SU-DHL-6 (cell line): Measurements from ENCODE around the gene SRGAP1.

Source experiments
- H2AFZ ChIP-seq: fragments of 200-600 bp; sonication (generic); 2 replicates; pipeline ENCODE4 v1.6.1; 2014; ENCODE audit warnings: low read depth, mild to moderate bottlenecking, moderate library complexity, mixed read lengths, antibody characterized with exemption, low read length; ENCODE audit not compliant: severe bottlenecking
- H3F3A ChIP-seq: fragments of 200-600 bp; shearing (Covaris generic); 2 replicates; pipeline ENCODE4 v1.6.0; 2016; ENCODE audit warnings: antibody characterized with exemption, mild to moderate bottlenecking; ENCODE audit not compliant: insufficient read depth
- H3K27ac ChIP-seq: fragments of 200-600 bp; sonication (generic); 2 replicates; pipeline ENCODE4 v1.5.1; 2016; ENCODE audit warnings: low read depth, mild to moderate bottlenecking, low read length, moderate library complexity, mixed read lengths
- H3K27me3 ChIP-seq: fragments of 200-600 bp; sonication (generic), shearing (Covaris generic); 2 replicates; pipeline ENCODE4 v1.6.0; 2014; ENCODE audit warnings: mild to moderate bottlenecking, low read length
- H3K36me3 ChIP-seq: fragments of 200-600 bp; sonication (generic); 2 replicates; pipeline ENCODE4 v1.6.1; 2014; ENCODE audit warnings: mild to moderate bottlenecking, low read length, mixed read lengths
- H3K4me2 ChIP-seq: fragments of 300-600, 200-600 bp; shearing (Covaris generic), sonication (generic); 2 replicates; pipeline ENCODE4 v1.6.0; 2014; ENCODE audit warnings: low read length, low read depth, mild to moderate bottlenecking; ENCODE audit not compliant: poor library complexity, severe bottlenecking
- H3K4me3 ChIP-seq: fragments of 200-600 bp; sonication (generic); 2 replicates; pipeline ENCODE4 v1.5.1; 2014; ENCODE audit warnings: antibody characterized with exemption, low read length, mild to moderate bottlenecking, mixed read lengths; ENCODE audit not compliant: insufficient read depth, poor library complexity, severe bottlenecking
- H3K79me2 ChIP-seq: fragments of 200-600 bp; sonication (generic); 2 replicates; pipeline ENCODE4 v1.6.1; 2014; ENCODE audit warnings: mild to moderate bottlenecking, low read length, moderate library complexity; ENCODE audit not compliant: insufficient read depth
- H3K9ac ChIP-seq: fragments of 200-600 bp; sonication (generic); 2 replicates; pipeline ENCODE4 v1.7.0; 2014; ENCODE audit warnings: mild to moderate bottlenecking, low read length
- H3K9me2 ChIP-seq: fragments of 200-600 bp; sonication (generic); replicated peaks from 2 replicates; pipeline ENCODE4 v1.6.1; 2014; ENCODE audit warnings: low read length; ENCODE audit not compliant: insufficient read depth
- H3K9me3 ChIP-seq: fragments of 200-600 bp; sonication (generic); 2 replicates; pipeline ENCODE4 v1.6.1; 2014; ENCODE audit warnings: low read length, mixed read lengths; ENCODE audit not compliant: insufficient read depth
- H4K20me1 ChIP-seq: fragments of 200-600 bp; sonication (generic); 2 replicates; pipeline ENCODE4 v1.6.1; 2014; ENCODE audit warnings: low read depth, mild to moderate bottlenecking, antibody characterized with exemption, low read length, moderate library complexity, mixed read lengths
- EZH2phosphoT487 ChIP-seq: fragments of 200-600 bp; sonication (generic), shearing (Covaris generic); conservative IDR thresholded peaks from 2 replicates; pipeline ENCODE4 v1.6.1; 2018; ENCODE audit warnings: mild to moderate bottlenecking, antibody characterized with exemption, low read length, moderate library complexity, mixed read lengths
- TF ChIP-seq, protein P1 (sequence below): fragments of 200-600 bp; sonication (generic); IDR thresholded peaks from one replicate; pipeline ENCODE4 v1.5.1; 2017; ENCODE audit warnings: antibody characterized with exemption, mild to moderate bottlenecking, low read length, moderate library complexity; ENCODE audit not compliant: insufficient read depth, poor library complexity, severe bottlenecking

Gene SRGAP1

DNA sequence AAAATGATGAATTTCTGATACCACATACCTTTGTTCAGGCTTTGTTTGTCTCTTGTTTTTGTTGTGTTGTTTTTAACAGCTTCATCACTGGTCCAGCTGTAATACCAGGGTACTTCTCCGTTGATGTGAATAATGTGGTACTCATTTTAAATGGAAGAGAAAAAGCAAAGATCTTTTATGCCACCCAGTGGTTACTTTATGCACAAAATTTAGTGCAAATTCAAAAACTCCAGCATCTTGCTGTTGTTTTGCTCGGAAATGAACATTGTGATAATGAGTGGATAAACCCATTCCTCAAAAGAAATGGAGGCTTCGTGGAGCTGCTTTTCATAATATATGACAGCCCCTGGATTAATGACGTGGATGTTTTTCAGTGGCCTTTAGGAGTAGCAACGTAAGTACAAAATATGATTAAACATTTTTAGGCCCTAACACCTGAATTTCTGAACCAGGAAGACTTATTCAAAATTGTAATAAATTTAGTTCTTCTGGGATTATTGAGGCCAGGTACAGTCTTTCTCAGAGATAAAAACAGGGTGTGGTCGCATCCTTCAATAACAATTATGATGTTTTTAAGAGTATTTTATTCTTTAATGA lies 42.4 kb upstream of the SRGAP1 start:
- Histone ChIP-seq H4K20me1 (no peaks in the 10 kb centered on the region), H2AFZ (no peak overlapping the region), H3K4me3 (no peak overlapping the region), H3K36me3 (no peaks in the 10 kb centered on the region; the same call in 1 of the 2 replicates), H3K27ac (no peak overlapping the region), H3K9me3 (no peaks in the 10 kb centered on the region), H3K9me2 (no peaks in the 10 kb centered on the region), H3K4me2 (no peak overlapping the region), H3K9ac (no peak overlapping the region), H3K79me2 (no peaks in the 10 kb centered on the region), H3F3A (no peaks in the 10 kb centered on the region), H3K27me3 (no peaks in the 10 kb centered on the region)
- TF ChIP-seq EZH2phosphoT487 = no peak
- TF ChIP-seq, protein P1, sequence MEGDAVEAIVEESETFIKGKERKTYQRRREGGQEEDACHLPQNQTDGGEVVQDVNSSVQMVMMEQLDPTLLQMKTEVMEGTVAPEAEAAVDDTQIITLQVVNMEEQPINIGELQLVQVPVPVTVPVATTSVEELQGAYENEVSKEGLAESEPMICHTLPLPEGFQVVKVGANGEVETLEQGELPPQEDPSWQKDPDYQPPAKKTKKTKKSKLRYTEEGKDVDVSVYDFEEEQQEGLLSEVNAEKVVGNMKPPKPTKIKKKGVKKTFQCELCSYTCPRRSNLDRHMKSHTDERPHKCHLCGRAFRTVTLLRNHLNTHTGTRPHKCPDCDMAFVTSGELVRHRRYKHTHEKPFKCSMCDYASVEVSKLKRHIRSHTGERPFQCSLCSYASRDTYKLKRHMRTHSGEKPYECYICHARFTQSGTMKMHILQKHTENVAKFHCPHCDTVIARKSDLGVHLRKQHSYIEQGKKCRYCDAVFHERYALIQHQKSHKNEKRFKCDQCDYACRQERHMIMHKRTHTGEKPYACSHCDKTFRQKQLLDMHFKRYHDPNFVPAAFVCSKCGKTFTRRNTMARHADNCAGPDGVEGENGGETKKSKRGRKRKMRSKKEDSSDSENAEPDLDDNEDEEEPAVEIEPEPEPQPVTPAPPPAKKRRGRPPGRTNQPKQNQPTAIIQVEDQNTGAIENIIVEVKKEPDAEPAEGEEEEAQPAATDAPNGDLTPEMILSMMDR = peak; percentile 38

DNA sequence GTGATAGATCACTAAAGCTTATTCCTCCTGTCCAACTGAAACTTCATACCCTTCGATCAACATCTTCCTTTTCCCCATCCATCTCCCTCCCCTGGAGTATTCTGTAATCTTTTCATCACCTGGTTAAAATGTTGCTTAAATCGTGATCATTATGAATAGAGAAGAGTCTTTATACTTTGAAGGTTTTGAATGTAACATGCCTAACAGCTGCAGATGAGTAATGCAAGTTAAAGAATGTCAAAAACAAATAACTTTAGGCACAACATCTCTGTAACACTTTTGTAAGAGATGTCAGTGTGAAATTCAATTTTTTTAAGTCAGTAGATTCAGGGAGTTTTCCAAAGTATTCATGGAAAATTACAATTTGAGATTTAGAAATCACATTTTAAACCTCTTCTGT lies 39.8 kb upstream of the SRGAP1 start:
- no peak overlapping the region for H3K4me2 ChIP-seq
- no peaks in the 10 kb centered on the region for H3K79me2 ChIP-seq
- H3K27me3 ChIP-seq = no peaks in the 10 kb centered on the region
- no peaks in the 10 kb centered on the region for H3K9me2 ChIP-seq
- H3K36me3 ChIP-seq = peaks cover 5% of the 10 kb centered on the region; the same call in 1 of the 2 replicates
- TF ChIP-seq EZH2phosphoT487 = no peak
- TF ChIP-seq, protein P1 = no peak
- H3K9ac ChIP-seq = no peak overlapping the region
- H3K9me3 ChIP-seq = no peaks in the 10 kb centered on the region
- H3K27ac ChIP-seq = no peak overlapping the region
- no peaks in the 10 kb centered on the region for H4K20me1 ChIP-seq
- no peak overlapping the region for H3K4me3 ChIP-seq
- H3F3A ChIP-seq = no peaks in the 10 kb centered on the region
- H2AFZ ChIP-seq = no peak overlapping the region

DNA sequence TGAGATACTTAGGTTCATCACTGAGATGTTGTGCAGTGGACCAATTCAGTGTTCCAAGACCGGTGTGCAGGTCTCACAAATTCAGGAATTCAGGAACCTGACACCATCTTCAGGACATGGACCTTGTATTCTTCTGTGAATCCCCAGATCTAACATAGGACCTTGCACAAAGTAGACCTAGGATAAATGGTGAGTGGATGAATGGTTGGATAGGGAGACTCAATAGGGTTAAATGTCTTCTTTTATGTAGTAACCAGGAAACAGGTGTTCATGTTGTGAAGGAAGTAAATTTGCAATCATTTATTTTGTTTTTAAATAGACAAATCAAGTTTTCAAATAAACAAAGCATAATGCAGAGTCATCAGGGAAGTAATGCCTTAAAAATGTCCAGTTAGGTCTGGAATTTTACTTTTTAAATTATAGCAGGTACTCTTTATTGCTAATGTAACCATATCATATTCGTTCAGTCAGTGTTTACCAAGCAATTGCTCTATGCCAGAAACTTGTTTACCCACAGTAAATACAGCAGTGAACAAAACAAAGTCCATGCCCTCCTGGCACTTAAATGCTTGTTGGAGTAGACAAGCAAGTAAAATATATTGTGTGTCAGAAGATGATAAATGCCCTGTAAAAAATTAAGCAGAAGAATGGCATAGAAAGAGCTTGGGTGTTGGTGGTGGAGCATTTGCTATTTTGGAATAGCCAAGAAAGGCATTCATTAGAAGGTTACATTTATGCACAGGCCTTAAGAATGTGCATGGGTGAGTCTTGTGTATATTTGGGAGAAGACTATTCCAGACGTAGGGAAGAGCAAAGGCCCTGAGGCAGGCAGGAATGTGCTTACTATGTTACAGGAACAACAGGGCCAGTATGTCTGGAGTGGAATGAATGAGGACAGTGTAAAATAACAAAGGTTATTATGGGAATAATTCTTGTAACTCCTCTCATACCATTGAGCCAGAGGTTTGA lies 38.5 kb upstream of the SRGAP1 start:
- peaks cover 5% of the 10 kb centered on the region; the same call in 1 of the 2 replicates for H3K36me3 ChIP-seq
- H3F3A ChIP-seq = no peaks in the 10 kb centered on the region
- no peak for TF ChIP-seq EZH2phosphoT487
- TF ChIP-seq, protein P1 = no peak
- no peak overlapping the region for H3K27ac ChIP-seq
- no peaks in the 10 kb centered on the region for H3K9me3 ChIP-seq
- no peak overlapping the region for H3K9ac ChIP-seq
- H3K9me2 ChIP-seq = no peaks in the 10 kb centered on the region
- no peaks in the 10 kb centered on the region for H4K20me1 ChIP-seq
- H2AFZ ChIP-seq = no peak overlapping the region
- no peaks in the 10 kb centered on the region for H3K79me2 ChIP-seq
- H3K4me2 ChIP-seq = no peak overlapping the region
- H3K27me3 ChIP-seq = no peaks in the 10 kb centered on the region
- H3K4me3 ChIP-seq = no peak overlapping the region
